GM21717 (cell line): ENCODE results near the gene ZNF557.
"Not testable (repeated sequence)": the region's sequence is repeated elsewhere in the genome, so short reads cannot be mapped to it uniquely, and the experiment has no call there.

Experiments used
- ATAC-seq: cut with Tn5 transposase; IDR thresholded peaks from one replicate; pipeline ENCODE4 v1.9.1; 2021; ENCODE audit warnings: mild to moderate bottlenecking, moderate library complexity; ENCODE audit not compliant: unreplicated experiment

The ZNF557 gene

GRCh38 chr19:7069042-7069903 lies at the start of gene ZNF557:
ZNF557 (plus strand) TSS chr19:7069703; CDS start chr19:7075075, 5,372 bp downstream.
- ATAC-seq: peak; percentile 89

- ATAC-seq: not testable (repeated sequence)
Observed at GRCh38 chr19:7021331-7021730, 48.2 kb upstream of the ZNF557 start, which contains the start of gene MBD3L2B. MBD3L2B (minus strand) TSS chr19:7021431; CDS start chr19:7021397, 34 bp downstream.

- not testable (repeated sequence) for ATAC-seq
Observed at GRCh38 chr19:7028790-7029189, 40.7 kb upstream of the ZNF557 start.

- not testable (repeated sequence) for ATAC-seq
Observed at GRCh38 chr19:7030278-7030677, 39.2 kb upstream of the ZNF557 start, which contains the start of gene MBD3L5. MBD3L5 (plus strand) TSS chr19:7030578; CDS start chr19:7030612, 34 bp downstream.

- ATAC-seq: not testable (repeated sequence)
Observed at GRCh38 chr19:7040079-7040478, 29.4 kb upstream of the ZNF557 start, which contains the start of gene MBD3L4. MBD3L4 (minus strand) TSS chr19:7040179; CDS start chr19:7040144, 35 bp downstream.

- ATAC-seq: not testable (repeated sequence)
Observed at GRCh38 chr19:7041563-7041962, 27.9 kb upstream of the ZNF557 start.

- not testable (repeated sequence) for ATAC-seq
Observed at GRCh38 chr19:7049021-7049420, 20.5 kb upstream of the ZNF557 start, which contains the start of gene MBD3L2. MBD3L2 (plus strand) TSS chr19:7049321; CDS start chr19:7049374, 53 bp downstream.

GRCh38 chr19:7051421-7051820 lies 18.1 kb upstream of the ZNF557 start:
- not testable (repeated sequence) for ATAC-seq

- ATAC-seq: not testable (repeated sequence)
Observed at GRCh38 chr19:7052896-7053295, 16.6 kb upstream of the ZNF557 start.

- not testable (repeated sequence) for ATAC-seq
Observed at GRCh38 chr19:7054635-7055368, 14.7 kb upstream of the ZNF557 start.

GRCh38 chr19:7055679-7056078 lies 13.8 kb upstream of the ZNF557 start:
- ATAC-seq: not testable (repeated sequence)

- not testable (repeated sequence) for ATAC-seq
Observed at GRCh38 chr19:7056371-7056770, 13.1 kb upstream of the ZNF557 start.

GRCh38 chr19:7058576-7058975 lies 10.9 kb upstream of the ZNF557 start, which contains the start of gene MBD3L3:
MBD3L3 (minus strand) TSS chr19:7058676; CDS start chr19:7058605, 71 bp downstream.
- not testable (repeated sequence) for ATAC-seq

GRCh38 chr19:7059977-7060376 lies 9.5 kb upstream of the ZNF557 start:
- ATAC-seq: not testable (repeated sequence)

GRCh38 chr19:7063339-7063738 lies 6.2 kb upstream of the ZNF557 start:
- no peak for ATAC-seq

GRCh38 chr19:7063764-7064418 lies 5.6 kb upstream of the ZNF557 start:
- no peak for ATAC-seq

GRCh38 chr19:7067122-7067521 lies 2.4 kb upstream of the ZNF557 start:
- ATAC-seq: not testable (repeated sequence)

- ATAC-seq: no peak
Observed at GRCh38 chr19:7067716-7068115, 1.8 kb upstream of the ZNF557 start.

GRCh38 chr19:7068599-7068998 lies 904 bp upstream of the ZNF557 start:
- no peak for ATAC-seq

GRCh38 chr19:7069904-7070226 lies 362 bp downstream of the ZNF557 start:
- ATAC-seq: peak; percentile 19

- no peak for ATAC-seq
Observed at GRCh38 chr19:7072541-7072940, 3.0 kb downstream of the ZNF557 start.
